Measurements from ENCODE around the gene TOX3. TPM values are rescaled to one million over a fixed set of nuclear protein-coding genes. Genes with fewer than 3 reads are reported as not detected.
A peak's percentile ranks its signal among the peaks of the same experiment; 100 is the strongest.

TOX3 gene
- total and polyA plus RNA-seq, 7 experiments from 2014 or later = not detected

DNA sequence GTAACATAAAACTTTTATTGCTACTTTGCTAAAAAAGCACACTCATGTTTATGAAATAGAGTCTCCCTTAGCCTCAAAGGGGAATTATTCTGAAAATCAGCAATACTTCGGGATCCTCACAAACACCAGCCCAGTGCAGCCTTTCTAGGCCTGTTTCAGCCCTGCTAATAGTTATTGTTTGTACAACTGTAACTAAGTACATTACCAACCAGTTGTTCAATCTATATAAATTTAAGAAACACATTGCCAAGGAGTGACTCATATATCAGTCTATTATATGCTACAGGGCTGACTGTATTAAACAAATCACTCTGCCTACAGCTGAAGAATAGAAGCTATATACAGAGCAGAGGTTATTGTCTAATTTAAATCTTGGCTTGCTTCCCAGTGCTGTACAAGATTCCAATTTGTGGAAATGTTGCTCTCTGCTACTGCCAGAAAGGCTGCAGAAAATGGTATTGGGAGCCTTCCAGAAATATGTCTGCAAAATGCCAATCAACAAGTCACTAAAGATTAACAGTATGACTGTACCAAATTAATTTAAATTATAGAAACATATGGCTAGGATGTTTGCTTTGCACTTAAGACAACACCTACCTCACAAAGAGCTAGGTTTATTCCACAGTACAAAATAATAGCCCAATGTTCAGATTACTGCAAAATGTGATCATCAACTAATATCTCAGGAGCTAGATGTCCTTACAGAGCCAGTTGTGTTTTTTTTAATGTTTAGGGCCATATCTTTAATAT lies 49.7 kb downstream of the TOX3 start:
- ATAC-seq = no peak
- H3K4me1 Mint-ChIP-seq = no peaks in the 10 kb centered on the region
- Histone ChIP-seq H3K27ac (ENCODE audit: low read depth, low read length) (no peak overlapping the region), H3K4me1 (ENCODE audit: control insufficient read depth in 2 of 2, insufficient read depth in 2 of 2, low read length in 2 of 2) (no peaks in the 10 kb centered on the region), H3K9me3 (ENCODE audit: control insufficient read depth in 2 of 3, low read length in 3 of 3) (no peaks in the 10 kb centered on the region), H3K36me3 (ENCODE audit: control insufficient read depth in 2 of 3, insufficient read depth in 3 of 3, low read length in 3 of 3) (no peaks in the 10 kb centered on the region), H3K27me3 (ENCODE audit: control insufficient read depth in 2 of 2, insufficient read depth in 2 of 2, low read length in 2 of 2) (no peaks in the 10 kb centered on the region), H3K4me3 (ENCODE audit: low read length) (no peak overlapping the region)
- no peak for DNase-seq
- peaks cover 0 to 6% (median 0%) of the 10 kb centered on the region in 5 donors for H3K27me3 Mint-ChIP-seq
- H3K36me3 Mint-ChIP-seq = no peaks in the 10 kb centered on the region
- intact Hi-C loops (cut with micrococcal nuclease) = no loop called here
- H3K4me3 Mint-ChIP-seq = no peak overlapping the region
- POLR2A ChIA-PET = no interaction called here
- no peak overlapping the region for H3K27ac Mint-ChIP-seq
- peaks cover 0 to 9% (median 2%) of the 10 kb centered on the region in 11 donors for H3K9me3 Mint-ChIP-seq
- CTCF ChIA-PET = no interaction called here

- Mint-ChIP-seq H3K36me3 (no peaks in the 10 kb centered on the region), H3K4me3 (no peak overlapping the region), H3K27ac (peak overlapping the region in 1 of 9 donors; percentile 16), H3K9me3 (peaks cover 0 to 10% (median 2%) of the 10 kb centered on the region in 11 donors), H3K27me3 (peaks cover 0 to 6% (median 0%) of the 10 kb centered on the region in 5 donors), H3K4me1 (no peaks in the 10 kb centered on the region)
- Histone ChIP-seq H3K27ac (ENCODE audit: low read depth, low read length) (no peak overlapping the region), H3K27me3 (ENCODE audit: control insufficient read depth in 2 of 2, insufficient read depth in 2 of 2, low read length in 2 of 2) (no peaks in the 10 kb centered on the region), H3K9me3 (ENCODE audit: control insufficient read depth in 2 of 3, low read length in 3 of 3) (no peaks in the 10 kb centered on the region), H3K4me3 (ENCODE audit: low read length) (no peak overlapping the region), H3K4me1 (ENCODE audit: control insufficient read depth in 2 of 2, insufficient read depth in 2 of 2, low read length in 2 of 2) (no peaks in the 10 kb centered on the region), H3K36me3 (ENCODE audit: control insufficient read depth in 2 of 3, insufficient read depth in 3 of 3, low read length in 3 of 3) (no peaks in the 10 kb centered on the region)
- ChIA-PET CTCF (no interaction called here), POLR2A (no interaction called here)
- ATAC-seq (no peak), DNase-seq (no peak)
- intact Hi-C loops (cut with micrococcal nuclease) = no loop called here
Measured at GRCh38 chr16:52496051-52496876, 50.7 kb downstream of the TOX3 start.

GRCh38 chr16:52494621-52495020 lies 52.3 kb downstream of the TOX3 start:
- no peak overlapping the region for H3K27ac ChIP-seq (ENCODE audit: low read depth, low read length)
- no peak for DNase-seq
- H3K27ac Mint-ChIP-seq = no peak overlapping the region
- H3K36me3 Mint-ChIP-seq = no peaks in the 10 kb centered on the region
- H3K4me1 Mint-ChIP-seq = no peaks in the 10 kb centered on the region
- intact Hi-C loops (cut with micrococcal nuclease) = no loop called here
- ATAC-seq = no peak
- peaks cover 0 to 6% (median 0%) of the 10 kb centered on the region in 5 donors for H3K27me3 Mint-ChIP-seq
- no peaks in the 10 kb centered on the region for H3K9me3 ChIP-seq (ENCODE audit: control insufficient read depth in 2 of 3, low read length in 3 of 3)
- CTCF ChIA-PET = no interaction called here
- no peaks in the 10 kb centered on the region for H3K4me1 ChIP-seq (ENCODE audit: control insufficient read depth in 2 of 2, insufficient read depth in 2 of 2, low read length in 2 of 2)
- peaks cover 0 to 15% (median 5%) of the 10 kb centered on the region in 11 donors for H3K9me3 Mint-ChIP-seq
- POLR2A ChIA-PET = no interaction called here
- no peaks in the 10 kb centered on the region for H3K36me3 ChIP-seq (ENCODE audit: control insufficient read depth in 2 of 3, insufficient read depth in 3 of 3, low read length in 3 of 3)
- no peaks in the 10 kb centered on the region for H3K27me3 ChIP-seq (ENCODE audit: control insufficient read depth in 2 of 2, insufficient read depth in 2 of 2, low read length in 2 of 2)
- H3K4me3 ChIP-seq (ENCODE audit: low read length) = no peak overlapping the region
- H3K4me3 Mint-ChIP-seq = no peak overlapping the region

- H3K4me3 ChIP-seq (ENCODE audit: low read length) = no peak overlapping the region
- H3K36me3 Mint-ChIP-seq = no peaks in the 10 kb centered on the region
- no peaks in the 10 kb centered on the region for H3K27me3 ChIP-seq (ENCODE audit: control insufficient read depth in 2 of 2, insufficient read depth in 2 of 2, low read length in 2 of 2)
- H3K4me1 Mint-ChIP-seq = no peaks in the 10 kb centered on the region
- no peak overlapping the region for H3K27ac ChIP-seq (ENCODE audit: low read depth, low read length)
- ChIA-PET CTCF (no interaction called here), POLR2A (no interaction called here)
- H3K9me3 ChIP-seq (ENCODE audit: control insufficient read depth in 2 of 3, low read length in 3 of 3) = no peaks in the 10 kb centered on the region
- H3K4me3 Mint-ChIP-seq = no peak overlapping the region
- no peaks in the 10 kb centered on the region for H3K36me3 ChIP-seq (ENCODE audit: control insufficient read depth in 2 of 3, insufficient read depth in 3 of 3, low read length in 3 of 3)
- no peak for ATAC-seq
- H3K9me3 Mint-ChIP-seq = peaks cover 0 to 15% (median 5%) of the 10 kb centered on the region in 11 donors
- no peak overlapping the region for H3K27ac Mint-ChIP-seq
- intact Hi-C loops (cut with micrococcal nuclease) = no loop called here
- peaks cover 0 to 6% (median 0%) of the 10 kb centered on the region in 5 donors for H3K27me3 Mint-ChIP-seq
- H3K4me1 ChIP-seq (ENCODE audit: control insufficient read depth in 2 of 2, insufficient read depth in 2 of 2, low read length in 2 of 2) = no peaks in the 10 kb centered on the region
- DNase-seq = no peak
Measured at GRCh38 chr16:52494145-52494544, 52.8 kb downstream of the TOX3 start.

- no peaks in the 10 kb centered on the region for H3K36me3 ChIP-seq (ENCODE audit: control insufficient read depth in 2 of 3, insufficient read depth in 3 of 3, low read length in 3 of 3)
- no peaks in the 10 kb centered on the region for H3K27me3 ChIP-seq (ENCODE audit: control insufficient read depth in 2 of 2, insufficient read depth in 2 of 2, low read length in 2 of 2)
- no peak overlapping the region for H3K27ac ChIP-seq (ENCODE audit: low read depth, low read length)
- peaks cover 0 to 11% (median 5%) of the 10 kb centered on the region in 11 donors for H3K9me3 Mint-ChIP-seq
- H3K27ac Mint-ChIP-seq = no peak overlapping the region
- intact Hi-C loops (cut with micrococcal nuclease) = no loop called here
- H3K4me3 ChIP-seq (ENCODE audit: low read length) = no peak overlapping the region
- CTCF ChIA-PET = no interaction called here
- H3K4me3 Mint-ChIP-seq = no peak overlapping the region
- no peaks in the 10 kb centered on the region for H3K27me3 Mint-ChIP-seq
- ATAC-seq (no peak), DNase-seq (no peak)
- POLR2A ChIA-PET = no interaction called here
- no peaks in the 10 kb centered on the region for H3K4me1 Mint-ChIP-seq
- no peaks in the 10 kb centered on the region for H3K36me3 Mint-ChIP-seq
- no peaks in the 10 kb centered on the region for H3K4me1 ChIP-seq (ENCODE audit: control insufficient read depth in 2 of 2, insufficient read depth in 2 of 2, low read length in 2 of 2)
- H3K9me3 ChIP-seq (ENCODE audit: control insufficient read depth in 2 of 3, low read length in 3 of 3) = no peaks in the 10 kb centered on the region
Measured at GRCh38 chr16:52492789-52493357, 54.1 kb downstream of the TOX3 start.

DNA sequence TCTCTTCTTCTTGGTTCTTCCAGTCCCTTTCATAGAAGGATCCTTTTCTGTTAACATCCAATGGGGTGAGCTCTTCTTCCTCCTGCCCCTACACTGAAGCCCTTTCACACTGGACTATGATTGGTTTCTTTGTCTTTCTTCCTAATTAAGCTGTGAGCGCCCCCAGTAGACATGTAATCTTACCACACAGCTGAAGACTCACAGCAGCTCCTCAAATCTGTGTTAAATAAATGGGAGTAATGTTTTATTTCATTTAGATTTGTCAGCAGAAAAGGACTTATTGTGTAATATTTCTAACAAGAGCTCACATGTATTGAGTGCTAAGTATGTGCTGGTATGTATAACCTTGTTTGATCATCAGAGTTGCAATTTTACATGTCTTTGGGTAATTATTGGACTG lies 55.7 kb downstream of the TOX3 start:
- no peak overlapping the region for H3K4me3 Mint-ChIP-seq
- H3K27me3 Mint-ChIP-seq = no peaks in the 10 kb centered on the region
- ATAC-seq = no peak
- Histone ChIP-seq H3K9me3 (ENCODE audit: control insufficient read depth in 2 of 3, low read length in 3 of 3) (no peaks in the 10 kb centered on the region), H3K27ac (ENCODE audit: low read depth, low read length) (no peak overlapping the region), H3K4me3 (ENCODE audit: low read length) (no peak overlapping the region), H3K36me3 (ENCODE audit: control insufficient read depth in 2 of 3, insufficient read depth in 3 of 3, low read length in 3 of 3) (no peaks in the 10 kb centered on the region), H3K4me1 (ENCODE audit: control insufficient read depth in 2 of 2, insufficient read depth in 2 of 2, low read length in 2 of 2) (no peaks in the 10 kb centered on the region), H3K27me3 (ENCODE audit: control insufficient read depth in 2 of 2, insufficient read depth in 2 of 2, low read length in 2 of 2) (no peaks in the 10 kb centered on the region)
- H3K9me3 Mint-ChIP-seq = peaks cover 0 to 14% (median 7%) of the 10 kb centered on the region in 11 donors
- no peaks in the 10 kb centered on the region for H3K4me1 Mint-ChIP-seq
- CTCF ChIA-PET = no interaction called here
- no peak overlapping the region for H3K27ac Mint-ChIP-seq
- no peaks in the 10 kb centered on the region for H3K36me3 Mint-ChIP-seq
- DNase-seq = no peak
- POLR2A ChIA-PET = no interaction called here
- intact Hi-C loops (cut with micrococcal nuclease) = no loop called here
